ENCODE results near the gene ZNF101.
A peak's percentile ranks its signal among the peaks of the same experiment; 100 is the strongest.
"Not testable (repeated sequence)": the region's sequence is repeated elsewhere in the genome, so short reads cannot be mapped to it uniquely, and the experiment has no call there.

Gene ZNF101

GRCh38 chr19:19661675-19662251, 6.9 kb upstream of the ZNF101 start:
- no peak for DNase-seq

GRCh38 chr19:19662344-19662743, 6.3 kb upstream of the ZNF101 start:
- DNase-seq: no peak

- no peak for DNase-seq
These were observed 5.8 kb upstream of the ZNF101 start for GRCh38 chr19:19662871-19663255.

GRCh38 chr19:19663256-19664120, 5.2 kb upstream of the ZNF101 start, which contains the start of gene ATP13A1:
ATP13A1 (minus strand) TSS chr19:19663676; CDS start chr19:19663666, 10 bp downstream.
- peak; percentile 98 for DNase-seq

- not testable (repeated sequence) for DNase-seq
These were observed 3.2 kb upstream of the ZNF101 start for GRCh38 chr19:19665420-19665948.

GRCh38 chr19:19670070-19670551, 1.5 kb downstream of the ZNF101 start:
- no peak for DNase-seq

GRCh38 chr19:19672816-19673215, 4.2 kb downstream of the ZNF101 start:
- no peak for DNase-seq

- no peak for DNase-seq
These were observed 5.7 kb downstream of the ZNF101 start for GRCh38 chr19:19674315-19674714.

GRCh38 chr19:19677579-19677978, 8.9 kb downstream of the ZNF101 start:
- no peak for DNase-seq

GRCh38 chr19:19679176-19680073, 10.8 kb downstream of the ZNF101 start:
- DNase-seq: no peak

GRCh38 chr19:19686119-19686518, 17.5 kb downstream of the ZNF101 start:
- not testable (repeated sequence) for DNase-seq

GRCh38 chr19:19686580-19686979, 17.9 kb downstream of the ZNF101 start:
- no peak for DNase-seq

GRCh38 chr19:19687090-19687489, 18.5 kb downstream of the ZNF101 start:
- DNase-seq: no peak

- not testable (repeated sequence) for DNase-seq
These were observed 20.4 kb downstream of the ZNF101 start for GRCh38 chr19:19689023-19689422.

GRCh38 chr19:19691683-19692082, 23.0 kb downstream of the ZNF101 start:
- DNase-seq: peak; percentile 11

GRCh38 chr19:19696386-19696785, 27.7 kb downstream of the ZNF101 start:
- no peak for DNase-seq

- no peak for DNase-seq
These were observed 28.9 kb downstream of the ZNF101 start for GRCh38 chr19:19697589-19697988.

- DNase-seq: not testable (repeated sequence)
These were observed 31.9 kb downstream of the ZNF101 start for GRCh38 chr19:19700493-19700892.

GRCh38 chr19:19704836-19705235, 36.2 kb downstream of the ZNF101 start:
- no peak for DNase-seq

- DNase-seq: no peak
These were observed 41.9 kb downstream of the ZNF101 start for GRCh38 chr19:19710506-19710905.

- no peak for DNase-seq
These were observed 42.8 kb downstream of the ZNF101 start for GRCh38 chr19:19711306-19711933.
